H9 (cell line): Measurements from ENCODE around the gene PIMREG. TPM values are rescaled to one million over a fixed set of nuclear protein-coding genes. Genes with fewer than 3 reads are reported as not detected.

ENCODE experiments used
- DNase-seq: peaks from one replicate; pipeline ENCODE4 v3.0.0-alpha.2; 2017
- H2AFZ ChIP-seq: one replicate; pipeline ENCODE4 v1.6.1; 2013; ENCODE audit warnings: mild to moderate bottlenecking, low read length, control low read depth, moderate library complexity
- H2AK5ac ChIP-seq: 2 replicates; pipeline ENCODE4 v1.6.1; 2013; ENCODE audit warnings: low read length, control low read depth, mixed read lengths; ENCODE audit not compliant: insufficient read length
- H2BK120ac ChIP-seq: one replicate; pipeline ENCODE4 v1.6.1; 2013; ENCODE audit warnings: low read depth, mild to moderate bottlenecking, low read length, control low read depth, inconsistent platforms; ENCODE audit not compliant: poor library complexity, severe bottlenecking
- H2BK12ac ChIP-seq: 2 replicates; pipeline ENCODE4 v1.6.1; 2013; ENCODE audit warnings: low read length, control low read depth, mixed read lengths, low read depth; ENCODE audit not compliant: insufficient read length
- H2BK15ac ChIP-seq: 2 replicates; pipeline ENCODE4 v1.6.1; 2013; ENCODE audit warnings: low read depth, low read length, control low read depth
- H2BK20ac ChIP-seq: one replicate; pipeline ENCODE4 v1.6.1; 2013; ENCODE audit warnings: low read depth, mild to moderate bottlenecking, low read length, control low read depth, inconsistent platforms; ENCODE audit not compliant: poor library complexity, severe bottlenecking
- H2BK5ac ChIP-seq: 2 replicates; pipeline ENCODE4 v1.6.1; 2013; ENCODE audit warnings: low read length, control low read depth, mixed read lengths; ENCODE audit not compliant: insufficient read length
- H3K14ac ChIP-seq: 2 replicates; pipeline ENCODE4 v1.6.1; 2013; ENCODE audit warnings: low read length, control low read depth; ENCODE audit not compliant: insufficient read depth
- H3K18ac ChIP-seq: 2 replicates; pipeline ENCODE4 v1.6.1; 2013; ENCODE audit warnings: low read depth, mild to moderate bottlenecking, mixed read lengths, low read length, control low read depth; ENCODE audit not compliant: insufficient read length
- H3K23ac ChIP-seq: 2 replicates; pipeline ENCODE4 v1.6.1; 2013; ENCODE audit warnings: low read length, control low read depth, mixed read lengths, low read depth; ENCODE audit not compliant: insufficient read length
- H3K23me2 ChIP-seq: 2 replicates; pipeline ENCODE4 v1.6.1; 2013; ENCODE audit warnings: low read depth, mild to moderate bottlenecking, mixed read lengths, low read length, control low read depth; ENCODE audit not compliant: insufficient read length, poor library complexity, severe bottlenecking
- H3K27ac ChIP-seq: 2 replicates; pipeline ENCODE4 v1.5.1; 2013; ENCODE audit warnings: low read length, control low read depth, mixed read lengths, low read depth; ENCODE audit not compliant: insufficient read length
- H3K27me3 ChIP-seq: 2 replicates; pipeline ENCODE4 v1.6.1; 2013; ENCODE audit warnings: low read length, control low read depth, inconsistent platforms; ENCODE audit not compliant: insufficient read depth
- H3K4ac ChIP-seq: 2 replicates; pipeline ENCODE4 v1.6.1; 2013; ENCODE audit warnings: low read depth, mild to moderate bottlenecking, control low read depth, inconsistent platforms, low read length, moderate library complexity
- H3K4me1 ChIP-seq: 2 replicates; pipeline ENCODE4 v1.6.1; 2013; ENCODE audit warnings: low read length, control low read depth, inconsistent platforms; ENCODE audit not compliant: insufficient read depth
- H3K4me2 ChIP-seq: 2 replicates; pipeline ENCODE4 v1.6.1; 2013; ENCODE audit warnings: low read length, control low read depth, mixed read lengths; ENCODE audit not compliant: insufficient read length, insufficient read depth
- H3K56ac ChIP-seq: 2 replicates; pipeline ENCODE4 v1.6.1; 2013; ENCODE audit warnings: low read depth, mild to moderate bottlenecking, mixed read lengths, low read length, control low read depth; ENCODE audit not compliant: insufficient read length
- H3K79me1 ChIP-seq: 2 replicates; pipeline ENCODE4 v1.6.1; 2013; ENCODE audit warnings: low read depth, mild to moderate bottlenecking, moderate library complexity, low read length, control low read depth, inconsistent platforms; ENCODE audit not compliant: insufficient read depth, poor library complexity, severe bottlenecking
- H3K79me2 ChIP-seq: 2 replicates; pipeline ENCODE4 v1.6.1; 2013; ENCODE audit warnings: low read length, control low read depth, inconsistent platforms; ENCODE audit not compliant: insufficient read depth
- H3K9ac ChIP-seq: 2 replicates; pipeline ENCODE4 v1.6.1; 2013; ENCODE audit warnings: low read length, control low read depth, mixed read lengths; ENCODE audit not compliant: insufficient read length; ENCODE audit errors: extremely low read depth
- H3K9me3 ChIP-seq: one replicate; pipeline ENCODE4 v1.6.1; 2013; ENCODE audit warnings: low read depth, low read length, inconsistent platforms; ENCODE audit not compliant: control insufficient read depth
- H3T11ph ChIP-seq: one replicate; pipeline ENCODE4 v1.6.1; 2013; ENCODE audit warnings: mild to moderate bottlenecking, low read length, control low read depth, inconsistent platforms
- H4K20me1 ChIP-seq: one replicate; pipeline ENCODE4 v1.6.1; 2013; ENCODE audit not compliant: control insufficient read depth, insufficient read length, insufficient read depth
- H4K5ac ChIP-seq: 2 replicates; pipeline ENCODE4 v1.6.1; 2013; ENCODE audit warnings: low read depth, mild to moderate bottlenecking, mixed read lengths, low read length, control low read depth; ENCODE audit not compliant: insufficient read length
- H4K8ac ChIP-seq: replicated peaks from 2 replicates; pipeline ENCODE4 v1.6.1; 2013; ENCODE audit warnings: low read length, control low read depth, mixed read lengths, low read depth; ENCODE audit not compliant: insufficient read length
- H4K91ac ChIP-seq: 2 replicates; pipeline ENCODE4 v1.6.1; 2013; ENCODE audit warnings: low read depth, mild to moderate bottlenecking, moderate library complexity, mixed read lengths, low read length, control low read depth; ENCODE audit not compliant: insufficient read length
- H3K27ac Mint-ChIP-seq, 3 experiments: 2 replicates in 2 of 3; 3 replicates in 1 of 3; pipeline ENCODE4 v1.8.0; 2020 to 2021; ENCODE audit warnings: mixed read lengths in 3 of 3, mild to moderate bottlenecking in 1 of 3, moderate library complexity in 1 of 3
- H3K27me3 Mint-ChIP-seq: 2 replicates; pipeline ENCODE4 v1.8.0; 2021; ENCODE audit warnings: low read depth, mild to moderate bottlenecking, moderate library complexity, mixed read lengths
- H3K36me3 Mint-ChIP-seq, 3 experiments: 2 replicates in 2 of 3; 3 replicates in 1 of 3; pipeline ENCODE4 v1.8.0; 2020 to 2021; ENCODE audit warnings: low read depth in 3 of 3, mixed read lengths in 3 of 3; ENCODE audit not compliant: insufficient read depth in 1 of 3
- H3K4me1 Mint-ChIP-seq, 2 experiments: 2 replicates each; pipeline ENCODE4 v1.8.0; 2020; ENCODE audit warnings: mixed read lengths in 2 of 2
- H3K4me3 Mint-ChIP-seq, 2 experiments: 2 replicates in 1 of 2; 3 replicates in 1 of 2; pipeline ENCODE4 v1.8.0; 2020 to 2021; ENCODE audit warnings: mild to moderate bottlenecking in 2 of 2, mixed read lengths in 2 of 2, moderate library complexity in 1 of 2
- H3K9me3 Mint-ChIP-seq, 2 experiments: 2 replicates in 1 of 2; 3 replicates in 1 of 2; pipeline ENCODE4 v1.8.0; 2020; ENCODE audit warnings: mild to moderate bottlenecking in 2 of 2, mixed read lengths in 2 of 2, moderate library complexity in 1 of 2
- CTCF ChIP-seq: fragments of 200-600 bp; sonication (generic); conservative IDR thresholded peaks from 3 replicates; pipeline ENCODE4 v1.8.0; 2021; ENCODE audit warnings: antibody characterized with exemption, mild to moderate bottlenecking
- WGBS: extraction: QIAGEN DNeasy Blood & Tissue Kit; methylation state at CpG from one replicate; pipeline ENCODE4 v1.1.7; 2013; ENCODE audit warnings: missing lambda C conversion rate, low lambda C conversion rate, mixed read lengths; ENCODE audit not compliant: insufficient read length; ENCODE audit errors: extremely low coverage; 5-methylcytosine and 5-hydroxymethylcytosine counted together
- total RNA-seq: library from RNA; stranded (reverse); gene quantifications from 2 replicates; pipeline ENCODE4 v1.2.1, GENCODE V29; 2021

Gene PIMREG
- total RNA-seq, 1 experiment from 2014 or later = 91.6 TPM

DNA sequence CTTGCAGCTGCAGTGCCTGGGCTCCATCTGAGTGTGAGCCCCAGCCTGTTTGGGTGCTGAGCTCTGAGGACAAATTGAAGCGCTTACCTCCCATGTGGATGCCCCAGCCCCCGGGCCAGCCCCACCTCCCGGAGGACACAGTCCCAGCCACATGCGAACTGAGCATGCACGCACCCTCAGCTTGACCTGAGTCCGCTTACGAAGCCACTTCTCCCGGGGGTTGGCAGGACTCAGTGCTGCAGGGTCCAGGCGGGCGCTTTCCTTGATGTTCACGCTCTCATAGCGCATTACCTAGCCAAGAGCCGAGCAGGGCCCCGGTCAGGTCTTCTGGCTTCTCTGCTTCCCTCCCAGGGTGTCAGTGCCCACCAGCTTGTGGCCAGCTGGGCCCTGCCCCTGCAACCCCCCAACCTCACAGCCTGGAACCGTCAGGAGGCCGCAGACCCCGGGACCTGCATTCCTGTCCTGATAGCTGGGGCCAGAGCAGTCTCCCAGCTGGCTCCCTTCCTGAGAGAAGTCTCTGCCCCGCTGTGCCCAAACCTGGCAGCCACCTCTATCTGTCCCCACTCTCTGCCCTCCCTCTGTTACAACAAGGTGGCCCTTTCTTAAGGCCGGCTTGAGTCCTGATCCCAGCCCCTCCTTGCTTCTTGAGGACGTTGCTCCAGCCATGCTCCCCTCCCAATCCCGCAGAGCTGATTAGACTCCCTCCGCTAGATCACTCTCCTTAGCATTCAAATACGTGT, 24.0 kb downstream of the PIMREG start:
- Histone ChIP-seq H4K5ac (no peak overlapping the region), H2BK20ac (no peak overlapping the region), H3K79me2 (no peaks in the 10 kb centered on the region), H4K8ac (no peak overlapping the region), H2BK15ac (no peak overlapping the region), H3K27ac (no peak overlapping the region), H3K79me1 (no peaks in the 10 kb centered on the region), H3K56ac (no peak overlapping the region), H2BK5ac (no peak overlapping the region), H3T11ph (no peak overlapping the region), H3K4me2 (no peak overlapping the region), H3K27me3 (no peaks in the 10 kb centered on the region; the same call in 1 of the 2 replicates), H2AK5ac (no peak overlapping the region), H3K9me3 (no peaks in the 10 kb centered on the region), H3K23ac (no peak overlapping the region), H3K14ac (no peak overlapping the region), H3K9ac (no peak overlapping the region), H2BK12ac (no peak overlapping the region), H2AFZ (no peak overlapping the region), H4K20me1 (no peaks in the 10 kb centered on the region), H4K91ac (no peak overlapping the region), H3K4ac (no peak overlapping the region), H3K23me2 (no peaks in the 10 kb centered on the region), H2BK120ac (no peak overlapping the region), H3K4me1 (no peaks in the 10 kb centered on the region), H3K18ac (no peak overlapping the region)
- no peak for DNase-seq
- no peak overlapping the region; a peak in 1 of 7 replicates for H3K27ac Mint-ChIP-seq
- no peak for TF ChIP-seq CTCF
- no peaks in the 10 kb centered on the region; a peak in 3 of 7 replicates for H3K36me3 Mint-ChIP-seq
- peaks cover 0 to 3% of the 10 kb centered on the region in 2 experiments; a peak in 1 of 5 replicates for H3K9me3 Mint-ChIP-seq
- peaks cover 22 to 34% of the 10 kb centered on the region in 2 experiments for H3K4me1 Mint-ChIP-seq
- peaks cover 2% of the 10 kb centered on the region; the same call in 1 of the 2 replicates for H3K27me3 Mint-ChIP-seq
- no peak overlapping the region for H3K4me3 Mint-ChIP-seq
- WGBS = no CpG with 5 or more reads among the region's 23 CpGs
